SKM-1 (cell line): ENCODE data around the gene VWF.
"Not testable (repeated sequence)": the region's sequence is repeated elsewhere in the genome, so short reads cannot be mapped to it uniquely, and the experiment has no call there.

Experiments used
- DNase-seq: peaks from one replicate; lab custom pipeline; 2025; ENCODE audit not compliant: unreplicated experiment; lab: John Stamatoyannopoulos, UW

VWF gene

GRCh38 chr12:6124411-6125309, at the start of gene VWF:
TSS of gene VWF (minus strand) at chr12:6124670. CDS start at chr12:6123196, 1,474 bp downstream.
- DNase-seq = no peak

GRCh38 chr12:6172862-6173261, 48.4 kb upstream of the VWF start:
- DNase-seq = no peak

GRCh38 chr12:6172086-6172485, 47.6 kb upstream of the VWF start:
- DNase-seq = no peak

GRCh38 chr12:6171409-6172015, 47.0 kb upstream of the VWF start:
- DNase-seq = no peak

GRCh38 chr12:6167327-6168280, 43.1 kb upstream of the VWF start:
- peak; percentile 62 for DNase-seq

GRCh38 chr12:6166808-6167207, 42.3 kb upstream of the VWF start:
- no peak for DNase-seq

- DNase-seq = no peak
Measured at GRCh38 chr12:6165395-6165794, 40.9 kb upstream of the VWF start.

GRCh38 chr12:6163416-6164060, 39.1 kb upstream of the VWF start:
- no peak for DNase-seq

- no peak for DNase-seq
Measured at GRCh38 chr12:6161124-6161882, 36.8 kb upstream of the VWF start.

- DNase-seq = not testable (repeated sequence)
Measured at GRCh38 chr12:6160049-6160649, 35.7 kb upstream of the VWF start.

- not testable (repeated sequence) for DNase-seq
Measured at GRCh38 chr12:6159166-6160011, 34.9 kb upstream of the VWF start.

GRCh38 chr12:6158749-6159148, 34.3 kb upstream of the VWF start:
- no peak for DNase-seq

GRCh38 chr12:6158255-6158654, 33.8 kb upstream of the VWF start:
- DNase-seq = no peak

GRCh38 chr12:6157482-6157881, 33.0 kb upstream of the VWF start:
- no peak for DNase-seq

GRCh38 chr12:6154730-6155459, 30.4 kb upstream of the VWF start:
- DNase-seq = no peak

- DNase-seq = not testable (repeated sequence)
Measured at GRCh38 chr12:6148722-6149121, 24.3 kb upstream of the VWF start.

- DNase-seq = no peak
Measured at GRCh38 chr12:6148061-6148460, 23.6 kb upstream of the VWF start.

- no peak for DNase-seq
Measured at GRCh38 chr12:6146951-6147350, 22.5 kb upstream of the VWF start.
